COR-L47 (cell line): ENCODE measurements around the gene CDK11B.
"Not testable (repeated sequence)": the region's sequence is repeated elsewhere in the genome, so short reads cannot be mapped to it uniquely, and the experiment has no call there.

ENCODE experiments used
- DNase-seq: peaks from one replicate; lab custom pipeline; 2025; lab: John Stamatoyannopoulos, UW

The CDK11B gene

DNA sequence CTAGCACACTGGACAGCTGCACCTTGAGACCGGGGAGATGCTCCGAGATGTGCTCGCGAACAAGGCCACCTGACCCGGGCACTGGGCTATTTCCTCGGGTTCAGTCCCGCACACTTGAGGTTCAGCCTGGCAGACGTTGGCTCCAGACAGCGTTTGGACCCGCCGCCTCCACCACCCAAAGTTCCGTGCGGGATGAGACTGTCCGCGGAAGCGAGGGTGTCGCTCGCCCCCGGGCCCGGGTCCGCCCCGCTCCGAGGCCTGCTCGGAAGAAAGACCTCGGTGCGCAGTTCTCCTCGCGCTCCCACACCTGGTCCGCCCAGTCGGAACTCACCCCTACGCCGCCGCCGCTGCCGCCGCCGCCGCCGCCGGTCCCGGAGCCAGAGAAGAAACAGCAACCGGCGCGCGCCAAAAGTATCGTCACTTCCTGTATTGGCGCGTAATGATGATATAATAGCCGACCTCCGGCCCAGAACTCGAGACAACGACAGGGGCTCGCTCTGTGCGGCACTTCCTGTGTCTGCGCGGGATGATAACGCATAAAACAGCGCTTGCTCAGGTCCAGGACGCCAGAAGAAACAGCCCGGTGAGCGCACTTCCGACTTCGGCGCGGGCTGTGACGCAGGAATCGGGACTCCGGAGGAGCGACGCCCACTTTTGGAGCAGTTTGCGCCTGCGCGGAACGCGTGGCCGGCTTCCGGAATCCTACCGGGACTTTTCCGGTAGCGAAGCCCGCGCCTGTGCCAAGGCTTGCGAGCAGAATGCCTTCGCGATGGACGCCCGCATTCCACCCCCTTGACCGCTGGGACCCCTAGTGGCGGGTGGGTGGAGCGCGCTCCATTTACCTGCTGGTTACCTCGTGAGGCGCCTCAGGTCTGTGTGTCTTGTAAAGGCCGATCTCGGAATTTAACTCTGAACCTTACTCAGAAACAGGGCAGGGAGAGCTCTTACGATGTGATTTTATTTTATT is at the start of gene CDK11B:
Gene CDK11B (minus strand): TSS at position 422 of the 967 bp plus-strand sequence. CDS start 1,519 bp downstream, outside the sequence.
- DNase-seq = peak; percentile 98

DNA sequence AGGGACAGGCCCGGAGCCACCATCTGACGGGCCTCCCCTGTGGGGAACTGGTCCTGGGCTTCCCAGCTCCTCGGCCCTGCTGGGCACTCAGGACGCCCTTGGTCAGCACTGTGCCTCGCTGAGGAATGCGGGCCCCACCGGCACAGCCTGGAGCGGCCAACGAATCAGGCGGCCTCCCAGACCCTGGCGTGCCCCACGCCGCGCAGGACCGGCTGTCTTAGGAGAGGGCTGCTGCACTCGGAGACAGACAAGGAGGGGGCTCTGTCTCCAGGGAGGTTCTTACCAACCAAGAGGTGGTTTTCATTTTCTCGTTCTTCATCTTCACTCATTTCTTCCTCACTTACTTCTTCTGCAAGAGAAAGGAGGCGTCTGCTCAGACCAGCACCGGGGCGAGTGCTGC is 49.1 kb upstream of the CDK11B start:
- DNase-seq = not testable (repeated sequence)

DNA sequence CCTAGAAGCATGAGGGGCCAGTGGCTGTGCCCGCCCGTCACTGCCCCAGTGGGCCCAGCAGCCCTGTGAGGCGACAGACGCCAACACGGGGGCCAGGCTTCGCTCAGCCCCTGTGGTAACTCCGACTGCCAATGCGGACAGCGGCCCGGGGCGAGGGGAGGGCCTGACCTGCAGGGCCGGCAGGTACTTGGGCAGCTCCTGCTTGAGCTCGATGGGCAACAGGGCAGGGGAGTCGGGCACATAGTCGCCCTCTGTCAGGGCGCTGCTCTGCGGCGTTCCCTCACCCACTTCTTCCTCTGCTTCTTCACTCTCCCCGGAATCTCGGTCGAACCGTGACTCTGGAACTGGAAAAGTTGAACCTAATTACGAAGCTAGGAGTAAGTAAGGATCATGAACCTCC is 48.4 kb upstream of the CDK11B start:
- not testable (repeated sequence) for DNase-seq

DNA sequence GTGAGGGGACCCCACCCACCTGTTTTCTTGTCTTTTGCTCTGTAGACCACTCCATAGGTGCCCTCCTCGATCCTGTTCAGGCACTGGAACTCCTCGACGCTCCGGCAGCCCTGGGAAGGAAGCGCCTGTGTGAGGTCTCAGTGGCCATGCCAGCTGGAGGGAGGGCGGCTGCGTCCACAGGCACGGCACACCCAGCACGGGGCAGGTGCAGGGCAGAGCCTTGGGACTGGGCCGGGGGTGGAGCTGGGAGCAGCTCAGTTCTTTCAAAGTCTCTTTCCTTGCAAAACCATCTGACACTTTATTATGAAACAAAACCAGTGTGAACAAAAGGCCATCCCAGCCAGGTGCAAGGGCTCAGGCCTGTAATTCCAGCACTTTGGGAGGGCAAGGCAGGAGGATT is 46.8 kb upstream of the CDK11B start:
- not testable (repeated sequence) for DNase-seq

DNA sequence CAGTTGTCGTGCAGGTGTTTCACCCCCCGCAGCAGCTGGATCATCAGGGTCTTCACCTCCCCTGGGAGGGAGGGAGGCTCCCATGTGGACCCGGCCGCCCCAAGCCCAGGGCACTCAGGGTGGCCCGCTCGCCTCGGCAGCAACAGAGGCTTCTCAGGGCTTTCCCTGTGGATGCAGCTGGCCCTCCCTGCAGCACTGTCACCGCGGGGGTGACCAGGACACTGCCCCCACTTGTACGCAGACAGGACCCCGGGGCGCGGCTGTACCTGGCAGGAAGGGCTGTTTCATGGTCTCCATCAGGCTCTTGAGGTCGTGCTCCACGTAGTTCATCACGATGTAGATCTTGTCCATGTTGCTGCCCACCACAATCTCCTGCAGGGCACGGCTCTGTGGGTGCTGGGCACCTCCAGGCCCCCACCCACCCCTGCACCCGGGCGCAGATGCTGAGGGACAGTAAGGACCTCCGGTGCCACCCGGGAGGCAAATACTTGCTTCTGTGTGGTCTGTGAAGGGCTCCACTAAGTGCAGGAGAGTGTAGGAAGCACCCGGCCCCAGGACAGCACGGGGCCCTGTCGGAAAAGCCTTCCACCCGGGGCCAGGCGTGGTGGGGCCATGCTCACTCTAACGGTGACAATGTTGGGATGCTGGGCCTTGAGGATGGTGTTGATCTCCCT is 45.6 kb upstream of the CDK11B start:
- not testable (repeated sequence) for DNase-seq

DNA sequence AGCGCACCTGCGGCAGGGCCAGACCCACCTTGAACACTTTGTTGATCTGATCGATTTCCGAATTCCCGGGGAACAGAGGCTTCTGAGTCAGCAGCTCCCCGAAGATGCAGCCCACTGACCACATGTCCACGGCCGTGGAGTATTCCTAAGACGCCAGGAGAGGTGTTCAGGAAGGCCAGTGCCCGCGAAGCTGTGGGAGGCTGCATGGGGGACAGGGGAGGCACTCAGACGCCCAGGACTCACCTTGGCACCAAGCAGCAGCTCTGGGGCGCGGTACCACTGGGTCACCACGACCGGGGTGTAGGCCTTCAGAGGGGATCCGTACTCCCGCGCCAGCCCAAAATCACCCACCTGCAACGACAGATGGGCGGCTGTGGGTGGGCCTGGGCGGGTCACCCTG is 45.0 kb upstream of the CDK11B start:
- DNase-seq = no peak

DNA sequence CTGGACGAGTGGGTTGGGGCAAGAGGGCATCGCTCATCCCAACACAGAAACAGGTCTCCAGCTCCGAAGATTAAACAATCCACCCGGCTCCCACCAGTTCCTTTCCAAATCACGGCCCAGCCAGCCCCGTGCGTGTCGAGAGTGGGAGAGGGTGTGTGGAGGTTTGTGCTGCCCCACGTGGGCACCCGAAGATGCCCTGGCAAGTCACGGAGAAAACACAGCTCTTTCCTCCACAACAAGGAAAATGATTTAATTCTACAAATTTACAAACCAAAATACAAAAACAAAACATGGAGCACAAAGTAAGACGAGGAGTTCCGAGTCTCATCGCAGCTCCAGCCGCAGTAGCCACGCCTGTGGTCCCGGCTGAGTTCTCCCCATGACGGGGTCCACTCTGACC is 43.7 kb upstream of the CDK11B start:
- DNase-seq = not testable (repeated sequence)

DNA sequence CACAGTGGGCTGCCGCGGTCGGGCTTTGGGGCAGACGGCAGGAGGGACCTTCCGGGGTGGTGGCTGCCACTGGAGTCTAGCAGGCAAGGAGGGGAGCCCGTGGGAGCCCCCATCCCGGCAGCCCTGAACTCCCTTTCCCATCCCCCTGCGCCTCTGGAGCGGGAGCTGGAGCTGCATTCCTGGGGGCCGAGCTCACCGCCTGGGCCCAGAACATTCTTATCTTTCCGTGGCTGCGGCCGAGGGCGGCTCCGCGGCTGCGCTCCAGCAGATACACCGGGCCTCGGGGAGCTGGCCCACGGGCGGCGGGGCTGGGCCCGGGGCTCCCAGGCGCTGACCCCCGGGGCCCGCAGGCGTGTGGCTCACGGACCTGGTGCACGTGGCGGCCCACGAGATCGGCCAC is 41.8 kb upstream of the CDK11B start:
- not testable (repeated sequence) for DNase-seq

DNA sequence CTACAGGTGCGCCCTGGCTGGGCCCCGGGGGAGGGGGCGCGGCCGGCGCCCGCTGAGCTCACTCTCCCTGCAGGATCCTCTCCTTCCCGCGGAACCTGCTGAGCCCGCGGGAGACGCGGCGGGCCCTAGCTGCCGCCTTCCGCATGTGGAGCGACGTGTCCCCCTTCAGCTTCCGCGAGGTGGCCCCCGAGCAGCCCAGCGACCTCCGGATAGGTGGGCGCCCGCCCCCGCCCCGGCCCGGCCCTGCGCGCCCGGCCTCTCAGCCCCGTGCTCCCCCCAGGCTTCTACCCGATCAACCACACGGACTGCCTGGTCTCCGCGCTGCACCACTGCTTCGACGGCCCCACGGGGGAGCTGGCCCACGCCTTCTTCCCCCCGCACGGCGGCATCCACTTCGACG is 41.3 kb upstream of the CDK11B start:
- not testable (repeated sequence) for DNase-seq

DNA sequence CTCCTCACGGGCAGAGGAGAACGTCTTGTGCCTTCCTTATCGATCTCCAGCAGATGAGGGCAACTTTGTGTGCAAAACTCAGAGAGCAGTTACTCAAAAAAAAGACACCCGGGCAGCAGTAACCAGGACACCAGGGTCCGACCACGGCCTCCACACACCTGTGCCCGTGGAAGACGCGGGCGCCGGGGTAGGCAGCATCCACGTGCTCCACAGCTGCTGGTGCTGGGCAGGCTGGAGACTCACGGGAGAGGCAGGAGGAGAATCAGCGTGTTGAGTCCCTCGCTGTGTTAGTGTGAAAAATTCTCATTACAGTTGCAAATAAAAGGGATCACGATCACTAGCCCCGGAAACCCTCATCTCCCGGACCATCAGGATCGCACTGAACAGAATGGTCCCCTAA is 40.3 kb upstream of the CDK11B start:
- not testable (repeated sequence) for DNase-seq

DNA sequence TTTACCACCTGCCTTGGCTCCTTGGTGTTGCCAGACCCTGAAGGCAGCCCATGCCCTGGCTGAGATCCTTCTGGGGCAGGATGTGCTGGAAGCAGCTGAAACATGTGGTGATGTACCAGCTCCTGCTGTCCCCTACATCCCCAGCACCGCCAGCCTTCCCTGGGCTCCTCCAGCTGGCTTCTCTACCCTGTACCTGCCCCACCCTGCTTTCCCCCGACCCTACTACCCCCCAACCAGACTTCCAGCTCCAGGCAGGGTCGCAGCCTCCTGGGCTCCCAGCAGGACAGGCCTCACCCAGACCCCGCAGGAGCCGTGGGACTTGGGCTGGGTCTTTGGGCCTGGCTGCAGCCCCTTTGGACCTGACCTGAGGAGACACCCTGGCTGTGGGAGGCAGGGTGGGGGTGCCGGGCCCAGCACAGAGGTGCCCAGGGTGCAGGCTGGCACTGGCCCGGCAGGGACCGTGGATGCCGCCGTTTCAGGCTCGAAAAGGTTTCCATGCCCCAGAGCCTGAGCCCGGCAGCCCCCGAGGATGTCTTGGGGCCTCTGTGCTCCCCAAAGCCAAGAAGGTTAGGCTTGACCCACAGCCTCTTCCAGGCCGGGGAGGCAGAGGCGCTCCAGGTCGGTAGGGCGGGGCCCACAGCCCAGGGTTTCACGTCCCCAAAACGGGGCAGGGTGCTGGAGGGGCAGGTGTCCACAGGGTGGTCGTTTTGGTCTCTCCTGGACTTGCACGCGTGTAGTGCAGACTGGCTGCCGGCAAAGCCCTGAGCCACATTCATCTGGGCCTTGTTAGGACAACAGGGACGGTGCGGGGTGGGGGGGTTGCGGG is 38.8 kb upstream of the CDK11B start:
- not testable (repeated sequence) for DNase-seq

DNA sequence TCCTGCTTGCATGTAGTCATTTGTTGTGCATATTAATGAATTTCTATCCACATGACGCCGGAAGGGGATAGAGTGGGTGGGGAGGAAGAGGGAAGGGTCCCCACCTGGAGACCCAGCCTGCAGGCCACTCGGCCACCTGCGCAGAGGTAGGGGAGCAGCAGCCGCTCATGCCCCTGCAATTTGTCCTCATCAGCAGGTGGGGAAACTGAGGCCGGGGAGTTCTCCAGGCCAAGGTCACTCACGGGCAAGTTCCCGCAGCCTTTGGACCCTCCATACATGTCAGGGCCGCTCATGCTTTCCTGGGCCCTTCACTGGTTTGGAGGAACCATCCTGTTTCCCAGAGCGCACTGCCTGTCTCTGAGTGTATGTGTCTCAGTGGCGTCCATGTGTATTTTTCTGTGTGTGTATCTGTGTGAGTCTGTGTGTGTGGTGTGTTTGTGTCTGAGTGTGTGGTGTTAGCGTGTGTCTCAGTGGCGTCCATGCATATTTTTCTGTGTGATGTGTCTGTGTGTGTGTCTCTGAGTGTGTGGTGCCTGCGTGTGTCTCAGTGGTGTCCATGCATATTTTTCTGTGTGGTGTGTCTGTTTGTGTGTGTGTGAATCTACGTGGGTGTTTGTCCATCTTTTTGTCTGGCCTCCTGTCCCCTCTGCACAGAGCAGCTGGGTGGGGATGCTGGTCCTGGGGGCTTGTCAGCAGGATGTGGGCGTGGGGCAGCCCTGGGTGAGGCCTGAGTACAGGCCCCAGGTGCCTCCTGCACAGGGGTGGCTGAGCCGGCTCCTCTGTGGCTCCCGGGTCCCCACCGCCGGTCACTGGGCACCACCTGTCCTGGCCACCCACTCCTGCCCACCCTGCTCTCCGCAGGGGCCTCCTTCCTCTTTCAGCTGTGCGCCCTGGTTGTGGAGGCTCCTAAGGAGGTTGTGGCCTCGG is 37.9 kb upstream of the CDK11B start:
- DNase-seq = not testable (repeated sequence)

DNA sequence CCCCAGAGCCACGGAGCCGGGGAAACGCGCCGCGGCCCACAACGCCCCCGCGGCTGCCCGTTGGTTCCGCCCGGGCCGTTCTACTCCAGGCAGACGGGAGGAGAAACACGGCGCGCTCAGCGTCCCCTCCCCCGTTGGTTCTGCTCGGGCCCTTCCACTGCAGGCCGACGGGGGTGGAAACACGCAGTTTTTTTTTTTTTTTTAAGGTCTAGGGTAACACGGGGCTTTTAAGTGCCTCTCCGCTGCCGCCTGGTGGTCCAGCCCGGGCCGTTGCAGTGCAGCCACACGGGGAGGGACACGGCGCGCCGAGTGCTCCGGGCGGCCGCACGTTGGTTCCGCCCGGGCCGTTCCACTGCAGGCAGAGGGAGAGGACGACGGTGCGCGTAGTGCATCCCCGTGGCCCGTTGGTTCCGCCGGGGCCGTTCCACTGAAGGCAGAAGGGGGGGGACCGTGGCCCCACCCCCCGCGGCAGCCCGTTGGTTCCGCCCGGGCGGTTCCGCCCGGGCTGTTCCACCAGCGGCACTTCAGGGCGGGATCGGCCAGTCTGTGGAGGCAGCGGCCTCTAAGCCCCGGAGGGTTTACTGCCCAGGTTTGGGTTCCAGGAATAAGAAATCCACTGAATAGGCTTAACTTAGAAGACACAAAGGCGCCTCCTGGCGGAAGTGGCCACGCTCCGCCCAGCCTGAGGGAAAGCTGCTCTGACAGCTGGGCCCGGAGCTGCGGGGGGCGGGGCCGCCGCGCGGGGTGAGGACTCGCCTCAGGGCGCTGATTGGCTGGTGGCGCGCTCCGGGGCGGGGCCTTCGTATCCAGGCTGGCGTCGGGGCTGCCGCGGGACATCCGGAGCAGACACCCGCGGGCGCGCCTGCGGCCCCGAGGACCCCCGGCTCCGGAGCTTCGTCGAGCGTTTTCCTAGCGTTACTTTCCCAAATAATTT is 34.2 kb upstream of the CDK11B start, which contains the start of gene SLC35E2B:
Gene SLC35E2B (minus strand): TSS at position 82 of the 934 bp plus-strand sequence. CDS start 16,096 bp downstream, outside the sequence.
- peak; percentile 75 for DNase-seq

DNA sequence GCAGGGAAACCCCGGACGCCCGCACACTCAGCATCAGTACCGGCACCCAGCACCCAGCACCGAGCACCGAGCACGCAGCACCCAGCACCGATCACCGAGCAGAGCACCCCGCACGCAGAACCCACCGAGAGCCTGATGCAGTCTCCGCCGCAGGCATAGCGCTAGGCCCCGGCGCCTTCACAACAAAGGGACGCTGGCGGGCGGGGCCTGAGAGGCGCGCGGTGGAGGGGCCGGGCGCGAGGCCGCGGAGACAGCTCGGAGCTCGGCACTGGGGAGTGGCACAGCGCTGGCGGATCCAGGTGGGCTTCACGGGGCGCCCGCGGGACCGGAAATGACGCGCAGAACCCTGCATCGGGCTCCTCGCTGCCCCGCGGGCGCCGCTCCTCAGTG is 33.5 kb upstream of the CDK11B start:
- DNase-seq = peak; percentile 52

DNA sequence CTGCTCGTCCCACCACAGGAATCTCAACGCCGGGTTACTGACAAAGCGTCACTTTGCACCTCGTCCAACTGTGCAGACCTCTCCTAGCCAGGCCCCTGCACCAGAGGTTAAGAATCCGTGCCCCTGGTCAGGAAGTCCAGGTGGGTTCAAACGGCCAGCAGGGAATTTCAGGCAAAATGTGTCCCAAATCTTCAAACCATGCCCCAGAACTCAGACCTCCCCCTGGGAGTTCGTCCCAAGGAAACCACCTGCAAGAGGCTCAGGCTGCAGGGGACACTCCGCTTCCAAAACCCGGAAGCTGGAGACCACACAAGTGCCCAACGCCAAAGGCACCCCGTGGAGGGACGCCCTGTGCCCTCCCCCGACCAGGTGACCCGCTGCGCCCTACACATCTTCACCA is 32.6 kb upstream of the CDK11B start:
- DNase-seq = not testable (repeated sequence)

DNA sequence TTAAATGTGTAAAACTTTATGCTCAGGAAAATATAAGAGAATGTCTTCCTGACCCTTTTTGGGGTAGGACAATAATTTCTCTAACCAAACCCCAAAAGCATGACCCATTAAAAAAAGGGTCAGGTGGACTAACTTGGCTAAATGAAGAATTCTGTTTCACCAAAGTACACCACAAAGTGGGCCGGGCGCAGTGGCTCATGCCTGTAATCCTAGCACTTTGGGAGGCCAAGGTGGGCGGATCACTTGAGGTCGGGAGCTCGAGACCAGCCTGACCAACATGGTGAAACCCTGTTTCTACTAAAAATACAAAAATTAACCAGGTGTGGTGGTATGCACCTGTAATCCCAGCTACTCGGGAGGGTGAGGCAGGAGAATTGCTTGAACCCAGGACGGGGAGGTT is 30.7 kb upstream of the CDK11B start:
- DNase-seq = not testable (repeated sequence)

DNA sequence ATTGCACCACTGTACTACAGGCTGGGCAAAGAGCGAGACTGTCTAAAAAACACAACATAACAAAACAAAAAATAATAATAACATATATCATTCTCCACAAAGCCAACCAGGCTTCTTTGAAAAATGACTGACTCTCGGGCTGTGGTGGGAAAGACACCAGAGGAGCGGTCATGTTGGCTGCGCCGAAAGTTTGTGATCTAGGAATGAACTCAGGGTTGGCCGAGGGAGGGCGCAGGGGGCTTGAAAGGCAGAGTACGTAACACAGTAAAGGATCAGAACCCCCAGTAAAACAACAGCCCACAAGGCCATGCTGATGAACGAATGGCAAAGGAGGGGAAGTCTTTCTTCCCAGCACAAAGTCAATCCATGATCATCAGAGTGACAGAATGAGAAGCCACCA is 29.0 kb upstream of the CDK11B start:
- no peak for DNase-seq

DNA sequence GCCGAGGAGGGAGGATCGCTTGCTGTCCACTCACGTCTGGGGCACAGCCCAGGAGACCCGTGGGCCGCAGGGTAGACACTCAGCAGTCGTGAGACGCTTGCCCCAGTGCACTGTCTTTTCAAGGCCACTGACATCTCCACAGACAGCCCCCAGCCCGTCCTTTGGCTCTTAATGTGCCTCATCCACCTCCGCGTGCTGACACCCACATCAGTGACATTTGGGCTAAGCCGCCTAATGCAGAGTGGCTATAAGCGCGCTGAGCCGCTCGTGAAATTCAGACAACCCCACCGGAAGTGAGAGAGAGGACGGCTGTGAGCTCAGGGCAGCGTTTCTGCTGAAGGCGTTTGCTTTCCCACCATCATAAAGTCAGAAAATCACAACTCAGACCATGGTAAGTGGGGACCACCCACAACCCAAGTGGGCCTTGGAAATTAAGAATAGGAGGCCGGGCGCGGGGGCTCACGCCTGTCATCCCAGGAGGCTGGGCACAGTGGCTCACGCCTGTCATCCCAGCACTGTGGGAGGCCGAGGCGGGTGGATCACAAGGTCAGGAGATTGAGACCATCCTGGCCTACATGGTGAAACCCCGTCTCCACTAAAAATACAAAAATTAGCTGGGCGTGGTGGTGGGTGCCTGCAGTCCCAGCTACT is 25.4 kb upstream of the CDK11B start:
- no peak for DNase-seq
